NCI-H69 (cell line): ENCODE measurements around the gene DPEP3.
"Not testable (repeated sequence)": the region's sequence is repeated elsewhere in the genome, so short reads cannot be mapped to it uniquely, and the experiment has no call there.

Source experiments
- DNase-seq: peaks from one replicate; lab custom pipeline; 2025; lab: John Stamatoyannopoulos, UW

DPEP3 gene

GRCh38 chr16:67944690-67945391 lies 35.5 kb downstream of the DPEP3 start:
- no peak for DNase-seq

GRCh38 chr16:67943619-67944504 lies 36.4 kb downstream of the DPEP3 start, which contains the start of gene LCAT:
Gene LCAT (minus strand): TSS chr16:67944120. CDS start chr16:67944101, 19 bp downstream.
- DNase-seq = no peak

GRCh38 chr16:67943256-67943618 lies 37.1 kb downstream of the DPEP3 start:
- no peak for DNase-seq

- DNase-seq = no peak
Observed at GRCh38 chr16:67942510-67943255, 37.6 kb downstream of the DPEP3 start.

GRCh38 chr16:67942200-67942509 lies 38.1 kb downstream of the DPEP3 start:
- DNase-seq = peak; percentile 38

- DNase-seq = no peak
Observed at GRCh38 chr16:67941469-67942199, 38.7 kb downstream of the DPEP3 start.

GRCh38 chr16:67940446-67941089 lies 39.7 kb downstream of the DPEP3 start:
- no peak for DNase-seq

- no peak for DNase-seq
Observed at GRCh38 chr16:67939507-67940445, 40.5 kb downstream of the DPEP3 start.

- not testable (repeated sequence) for DNase-seq
Observed at GRCh38 chr16:67937713-67938112, 42.6 kb downstream of the DPEP3 start.

GRCh38 chr16:67936880-67937605 lies 43.3 kb downstream of the DPEP3 start:
- no peak for DNase-seq

- peak; percentile 46 for DNase-seq
Observed at GRCh38 chr16:67936124-67936879, 44.0 kb downstream of the DPEP3 start, which contains the start of gene PSMB10. Gene PSMB10 (minus strand): TSS chr16:67936850. CDS start chr16:67936749, 101 bp downstream.

GRCh38 chr16:67935402-67936123 lies 44.7 kb downstream of the DPEP3 start:
- peak; percentile 97 for DNase-seq

- DNase-seq = peak; percentile 51
Observed at GRCh38 chr16:67935101-67935401, 45.2 kb downstream of the DPEP3 start.

- peak; percentile 29 for DNase-seq
Observed at GRCh38 chr16:67934306-67935100, 45.8 kb downstream of the DPEP3 start.

- DNase-seq = no peak
Observed at GRCh38 chr16:67933805-67934204, 46.5 kb downstream of the DPEP3 start.

- DNase-seq = no peak
Observed at GRCh38 chr16:67932462-67932840, 47.8 kb downstream of the DPEP3 start.

- no peak for DNase-seq
Observed at GRCh38 chr16:67931712-67932461, 48.4 kb downstream of the DPEP3 start, which contains the start of gene CTRL. Gene CTRL (minus strand): TSS chr16:67931862. CDS start chr16:67931852, 10 bp downstream.
